ENCODE measurements around the gene ESD. TPM values are rescaled to one million over a fixed set of nuclear protein-coding genes. Genes with fewer than 3 reads are reported as not detected.

Gene ESD
- total and polyA plus RNA-seq, 2 experiments from 2014 or later = 61.0 to 123 TPM

DNA sequence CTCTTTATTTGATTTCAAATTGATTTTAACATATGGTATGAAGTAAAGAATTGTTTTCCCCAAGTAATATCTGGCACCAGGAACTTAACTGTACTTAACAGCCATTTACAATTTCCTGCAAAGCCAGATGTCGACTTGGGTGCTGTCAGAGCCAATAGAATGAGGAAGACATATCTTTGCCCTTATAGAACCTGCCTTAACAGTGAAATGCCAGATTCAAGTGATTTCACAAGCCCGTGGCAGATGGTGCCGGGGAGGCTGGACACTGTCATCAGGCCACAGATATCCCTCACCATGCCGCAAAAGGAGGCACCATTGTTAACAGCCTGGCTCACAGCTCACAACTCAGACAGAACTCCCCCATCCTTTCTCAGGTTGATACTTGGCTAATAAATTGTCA lies 48.7 kb downstream of the ESD start (continued):
- TF ChIP-seq, protein P1, sequence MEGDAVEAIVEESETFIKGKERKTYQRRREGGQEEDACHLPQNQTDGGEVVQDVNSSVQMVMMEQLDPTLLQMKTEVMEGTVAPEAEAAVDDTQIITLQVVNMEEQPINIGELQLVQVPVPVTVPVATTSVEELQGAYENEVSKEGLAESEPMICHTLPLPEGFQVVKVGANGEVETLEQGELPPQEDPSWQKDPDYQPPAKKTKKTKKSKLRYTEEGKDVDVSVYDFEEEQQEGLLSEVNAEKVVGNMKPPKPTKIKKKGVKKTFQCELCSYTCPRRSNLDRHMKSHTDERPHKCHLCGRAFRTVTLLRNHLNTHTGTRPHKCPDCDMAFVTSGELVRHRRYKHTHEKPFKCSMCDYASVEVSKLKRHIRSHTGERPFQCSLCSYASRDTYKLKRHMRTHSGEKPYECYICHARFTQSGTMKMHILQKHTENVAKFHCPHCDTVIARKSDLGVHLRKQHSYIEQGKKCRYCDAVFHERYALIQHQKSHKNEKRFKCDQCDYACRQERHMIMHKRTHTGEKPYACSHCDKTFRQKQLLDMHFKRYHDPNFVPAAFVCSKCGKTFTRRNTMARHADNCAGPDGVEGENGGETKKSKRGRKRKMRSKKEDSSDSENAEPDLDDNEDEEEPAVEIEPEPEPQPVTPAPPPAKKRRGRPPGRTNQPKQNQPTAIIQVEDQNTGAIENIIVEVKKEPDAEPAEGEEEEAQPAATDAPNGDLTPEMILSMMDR (conservative IDR thresholded peaks at IDR 0.05; ENCODE audit: low read depth in 2 of 2) = no peak
- TF ChIP-seq ZNF462 (CRISPR knock-in tag; IDR thresholded peaks at IDR 0.05) (no peak), NANOG (IDR thresholded peaks at IDR 0.05; ENCODE audit: borderline replicate concordance) (no peak), CREB1 (CRISPR knock-in tag; IDR thresholded peaks at IDR 0.05; ENCODE audit: low read depth) (no peak), STAT1 (IDR thresholded peaks at IDR 0.05; ENCODE audit: unreplicated experiment) (no peak), POLR2AphosphoS5 (IDR thresholded peaks at IDR 0.05; ENCODE audit: low read depth) (no peak), JUNB (IDR thresholded peaks at IDR 0.05; ENCODE audit: unreplicated experiment) (no peak)

DNA sequence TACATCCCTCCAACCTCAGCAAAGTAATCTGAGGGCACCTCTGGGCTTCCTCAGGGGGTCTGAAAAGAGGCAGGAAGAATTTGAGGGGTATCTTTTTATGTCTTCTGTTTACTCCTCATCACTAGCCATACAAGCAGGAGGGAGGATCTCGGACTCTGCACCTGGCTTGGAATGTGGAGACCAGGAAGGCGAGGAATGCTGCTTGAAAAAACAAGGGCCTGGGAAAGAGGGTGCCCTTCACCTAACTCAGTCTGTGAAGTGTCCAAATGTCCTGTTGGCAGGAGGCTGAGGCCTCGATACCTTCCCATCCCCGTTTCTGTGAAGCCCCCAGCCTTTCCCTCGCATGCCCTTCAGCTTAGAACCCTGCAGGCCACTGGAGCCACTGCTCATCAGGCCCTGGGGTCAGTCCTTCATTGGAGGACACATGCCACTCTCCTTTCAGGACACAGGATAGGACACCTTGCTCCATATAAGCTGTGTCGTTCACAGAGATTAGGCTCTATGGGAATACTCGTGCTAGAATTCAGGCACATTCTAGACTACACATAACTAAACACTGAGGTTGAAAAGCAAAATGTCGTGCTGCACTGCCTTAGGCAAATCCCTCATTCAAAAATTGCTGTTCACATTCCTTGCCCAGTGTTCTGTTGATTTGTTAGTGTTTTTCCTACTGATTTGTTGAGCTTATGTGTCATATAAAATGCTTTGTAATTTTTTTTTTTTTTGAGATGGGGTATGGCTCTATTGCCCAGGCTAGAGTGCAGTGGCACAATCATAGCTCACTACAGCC lies 49.7 kb downstream of the ESD start:
- H3K4me3 ChIP-seq = no peak overlapping the region
- H3K27me3 ChIP-seq (ENCODE audit: insufficient read depth) = no peaks in the 10 kb centered on the region
- H3F3A ChIP-seq (replicated peaks; ENCODE audit: low read depth) = no peaks in the 10 kb centered on the region
- H3K27ac ChIP-seq (ENCODE audit: low read depth) = no peak overlapping the region
- Mint-ChIP-seq H3K36me3 (ENCODE audit: low read depth) (peaks cover 29% of the 10 kb centered on the region), H3K27ac (no peak overlapping the region), H3K27me3 (ENCODE audit: insufficient read depth, low read depth, poor library complexity) (no peaks in the 10 kb centered on the region), H3K9me3 (no peaks in the 10 kb centered on the region), H3K4me3 (no peak overlapping the region), H3K4me1 (peaks cover 5% of the 10 kb centered on the region)
- peaks cover 9% of the 10 kb centered on the region; the same call in 1 of the 2 replicates for H3K36me3 ChIP-seq (ENCODE audit: insufficient read depth)
- no peak overlapping the region for H2AFZ ChIP-seq
- DNase-seq (ENCODE audit: low spot score) (no peak), ATAC-seq (no peak)
- H4K20me1 ChIP-seq (replicated peaks; ENCODE audit: insufficient read depth) = no peaks in the 10 kb centered on the region
- no peak overlapping the region for H3K4me2 ChIP-seq
- H3K4me1 ChIP-seq (ENCODE audit: insufficient read depth) = peaks cover 6% of the 10 kb centered on the region
- no peaks in the 10 kb centered on the region for H3K79me2 ChIP-seq (replicated peaks; ENCODE audit: insufficient read depth)
- peaks cover 7% of the 10 kb centered on the region; the same call in 1 of the 2 replicates for H3K9me2 ChIP-seq (ENCODE audit: insufficient read depth)
- TF ChIP-seq JUNB (IDR thresholded peaks at IDR 0.05; ENCODE audit: unreplicated experiment) (no peak), EZH2phosphoT487 (IDR thresholded peaks at IDR 0.05; ENCODE audit: unreplicated experiment) (no peak), ZNF331 (CRISPR knock-in tag; IDR thresholded peaks at IDR 0.05; ENCODE audit: low read depth) (no peak)
